HG02970 (cell line): ENCODE results near the gene HMCES.
"Not testable (repeated sequence)": the region's sequence is repeated elsewhere in the genome, so short reads cannot be mapped to it uniquely, and the experiment has no call there.

Experiments used
- ATAC-seq: cut with Tn5 transposase; IDR thresholded peaks from one replicate; pipeline ENCODE4 v1.9.1; 2021; ENCODE audit warnings: mild to moderate bottlenecking, moderate library complexity, moderate number of reproducible peaks; ENCODE audit not compliant: unreplicated experiment, low FRiP score

Gene HMCES

GRCh38 chr3:129317014-129317771, 38.5 kb downstream of the HMCES start:
- ATAC-seq: no peak

- no peak for ATAC-seq
Measured at GRCh38 chr3:129317848-129318247, 39.2 kb downstream of the HMCES start.

- no peak for ATAC-seq
Measured at GRCh38 chr3:129318921-129319320, 40.3 kb downstream of the HMCES start.

GRCh38 chr3:129320261-129320660, 41.6 kb downstream of the HMCES start:
- ATAC-seq: no peak

GRCh38 chr3:129320825-129321487, 42.3 kb downstream of the HMCES start:
- no peak for ATAC-seq

GRCh38 chr3:129321887-129322286, 43.2 kb downstream of the HMCES start:
- ATAC-seq: no peak

GRCh38 chr3:129323651-129324294, 45.1 kb downstream of the HMCES start:
- no peak for ATAC-seq

- no peak for ATAC-seq
Measured at GRCh38 chr3:129324855-129325254, 46.2 kb downstream of the HMCES start.

- no peak for ATAC-seq
Measured at GRCh38 chr3:129325383-129325782, 46.7 kb downstream of the HMCES start.

- ATAC-seq: no peak
Measured at GRCh38 chr3:129326138-129326537, 47.5 kb downstream of the HMCES start.

- ATAC-seq: no peak
Measured at GRCh38 chr3:129326595-129326994, 47.9 kb downstream of the HMCES start.

- no peak for ATAC-seq
Measured at GRCh38 chr3:129327510-129327909, 48.8 kb downstream of the HMCES start.

GRCh38 chr3:129329858-129330257, 51.2 kb downstream of the HMCES start:
- ATAC-seq: no peak

GRCh38 chr3:129330409-129330808, 51.7 kb downstream of the HMCES start:
- no peak for ATAC-seq

GRCh38 chr3:129333891-129334290, 55.2 kb downstream of the HMCES start:
- ATAC-seq: no peak

GRCh38 chr3:129336093-129336706, 57.5 kb downstream of the HMCES start:
- ATAC-seq: no peak

- not testable (repeated sequence) for ATAC-seq
Measured at GRCh38 chr3:129337719-129338118, 59.0 kb downstream of the HMCES start.

- not testable (repeated sequence) for ATAC-seq
Measured at GRCh38 chr3:129339186-129339585, 60.5 kb downstream of the HMCES start.

- ATAC-seq: not testable (repeated sequence)
Measured at GRCh38 chr3:129339833-129340232, 61.2 kb downstream of the HMCES start.

- no peak for ATAC-seq
Measured at GRCh38 chr3:129341331-129342141, 62.9 kb downstream of the HMCES start.
